HCT116 (cell line): ENCODE measurements around the gene RAPGEF1. TPM values are rescaled to one million over a fixed set of nuclear protein-coding genes. Genes with fewer than 3 reads are reported as not detected.

Source experiments
- ATAC-seq: fragments of 200-7000 bp; cut with Tn5 transposase; 2 replicates; pipeline ENCODE4 v1.9.1; 2020; ENCODE audit warnings: mild to moderate bottlenecking, moderate library complexity
- BruUV-seq: library from RNA; stranded (reverse); fragments of 400-500 nt; replicated peaks from 2 replicates; lab custom pipeline; 2021; lab: Mats Ljungman, UMichigan
- CTCF ChIA-PET: fragments of 300-600 bp; sonication (Branson Sonifier 250); formaldehyde crosslinking; loops from one replicate; lab custom pipeline; 2021; ENCODE audit warnings: antibody characterized with exemption; lab: Charles Lee
- POLR2A ChIA-PET: fragments of 300-600, 350-600 bp; sonication (Branson Sonifier 250); formaldehyde crosslinking; loops from one replicate; lab custom pipeline; 2021; ENCODE audit warnings: antibody characterized with exemption; lab: Charles Lee
- RAD21 ChIA-PET, 2 experiments: fragments of 300-600 bp; sonication (Branson Sonifier 250); formaldehyde crosslinking; loops; one replicate each; lab custom pipeline; 2023; ENCODE audit warnings: low total read pairs in 2 of 2; ENCODE audit not compliant: uncharacterized antibody in 2 of 2, unreplicated experiment in 2 of 2, low non-redundant PET in 1 of 2; lab: Charles Lee
- DNase-seq: peaks from one replicate; pipeline ENCODE4 v3.0.0-alpha.2; 2010; ENCODE audit warnings: low read depth, low spot score
- H2AFZ ChIP-seq: fragments of 200-600 bp; shearing (Covaris generic), sonication (generic); 2 replicates; pipeline ENCODE4 v1.6.1; 2017; ENCODE audit warnings: low read depth, mixed run types, mixed read lengths, antibody characterized with exemption, low read length; ENCODE audit not compliant: poor library complexity, severe bottlenecking
- H3K27ac ChIP-seq: 2 replicates; pipeline ENCODE4 v1.5.1; 2012; ENCODE audit warnings: low read depth, low read length
- H3K27me3 ChIP-seq: fragments of 200-600 bp; sonication (generic); 2 replicates; pipeline ENCODE4 v1.6.1; 2016; ENCODE audit warnings: mixed run types, low read length, mixed read lengths; ENCODE audit not compliant: insufficient read depth
- H3K36me3 ChIP-seq, 2 experiments: fragments of 200-500 bp in 1 of 2; fragments of 200-600 bp in 1 of 2; sonication (Bioruptor generic) in 1 of 2; sonication (generic) in 1 of 2; 2 replicates each; pipeline versions ENCODE4 v1.5.1 to v1.6.1; 2014 to 2016; ENCODE audit warnings: low read length in 2 of 2, inconsistent platforms in 1 of 2, mixed read lengths in 1 of 2, mixed run types in 1 of 2; ENCODE audit not compliant: insufficient read depth in 2 of 2, control insufficient read depth in 1 of 2
- H3K4me1 ChIP-seq, 2 experiments: fragments of 200-600 bp in 1 of 2; sonication (generic) in 1 of 2; 2 replicates each; pipeline versions ENCODE4 v1.5.1 to v1.6.1; 2012 to 2017; ENCODE audit warnings: low read length in 2 of 2, inconsistent platforms in 1 of 2, mild to moderate bottlenecking in 1 of 2, mixed read lengths in 1 of 2, mixed run types in 1 of 2, moderate library complexity in 1 of 2; ENCODE audit not compliant: insufficient read depth in 2 of 2, control insufficient read depth in 1 of 2
- H3K4me2 ChIP-seq: fragments of 200-600 bp; sonication (generic); 2 replicates; pipeline ENCODE4 v1.6.1; 2017; ENCODE audit warnings: mixed run types, low read length, mixed read lengths
- H3K4me3 ChIP-seq, 2 experiments: fragments of 200-600 bp in 1 of 2; sonication (generic) in 1 of 2; replicated peaks in 1 of 2; 2 replicates each; pipeline ENCODE4 v1.5.1; 2011 to 2016; ENCODE audit warnings: low read length in 2 of 2, control low read depth in 1 of 2, low read depth in 1 of 2, mild to moderate bottlenecking in 1 of 2, mixed read lengths in 1 of 2, mixed run types in 1 of 2
- H3K79me2 ChIP-seq: fragments of 200-600 bp; sonication (generic); 2 replicates; pipeline ENCODE4 v1.6.1; 2017; ENCODE audit warnings: mild to moderate bottlenecking, mixed run types, low read length, moderate library complexity, mixed read lengths; ENCODE audit not compliant: insufficient read depth
- H3K9ac ChIP-seq: fragments of 200-600 bp; sonication (generic); 2 replicates; pipeline ENCODE4 v1.6.1; 2016; ENCODE audit warnings: low read length, mixed read lengths
- H3K9me2 ChIP-seq: fragments of 200-600 bp; sonication (generic), shearing (Covaris generic); 2 replicates; pipeline ENCODE4 v1.6.1; 2017; ENCODE audit warnings: mixed run types, mild to moderate bottlenecking, moderate library complexity; ENCODE audit not compliant: insufficient read depth
- H3K9me3 ChIP-seq, 2 experiments: fragments of 200-500 bp in 1 of 2; fragments of 200-600 bp in 1 of 2; sonication (Bioruptor generic) in 1 of 2; sonication (generic) in 1 of 2; 2 replicates each; pipeline ENCODE4 v1.6.1; 2014 to 2017; ENCODE audit warnings: low read length in 2 of 2, mixed read lengths in 2 of 2, inconsistent platforms in 1 of 2, low read depth in 1 of 2, mild to moderate bottlenecking in 1 of 2, mixed run types in 1 of 2, moderate library complexity in 1 of 2; ENCODE audit not compliant: control insufficient read depth in 1 of 2, insufficient read depth in 1 of 2
- H4K20me1 ChIP-seq: fragments of 200-600 bp; sonication (generic), shearing (Covaris generic); 2 replicates; pipeline ENCODE4 v1.6.1; 2017; ENCODE audit warnings: mixed run types, mild to moderate bottlenecking, moderate library complexity; ENCODE audit not compliant: insufficient read depth
- ATF3 ChIP-seq: IDR thresholded peaks from 2 replicates; pipeline ENCODE4 v1.6.1; 2012
- CBX3 ChIP-seq: IDR thresholded peaks from 2 replicates; pipeline ENCODE4 v1.6.1; 2012; ENCODE audit warnings: low read depth
- CEBPB ChIP-seq: IDR thresholded peaks from 2 replicates; pipeline ENCODE4 v1.6.1; 2012; ENCODE audit warnings: low read depth
- CTCF ChIP-seq, 3 experiments: fragments of 200-600 bp in 1 of 3; sonication (generic) in 1 of 3; IDR thresholded peaks in 2 of 3; conservative IDR thresholded peaks in 1 of 3; 2 replicates each; pipeline ENCODE4 v1.5.1; 2012 to 2017; ENCODE audit warnings: low read depth in 2 of 3, low read length in 2 of 3, antibody characterized with exemption in 1 of 3, borderline replicate concordance in 1 of 3, control low read depth in 1 of 3, mild to moderate bottlenecking in 1 of 3, mixed read lengths in 1 of 3, mixed run types in 1 of 3, moderate library complexity in 1 of 3; ENCODE audit not compliant: insufficient read depth in 1 of 3
- EZH2 ChIP-seq: fragments of 200-600 bp; sonication (generic); IDR thresholded peaks from 2 replicates; pipeline ENCODE4 v1.6.1; 2017; ENCODE audit warnings: antibody characterized with exemption, mixed run types
- FOSL1 ChIP-seq: IDR thresholded peaks from 2 replicates; pipeline ENCODE4 v1.6.1; 2012; ENCODE audit warnings: low read depth
- JUND ChIP-seq: IDR thresholded peaks from 2 replicates; pipeline ENCODE4 v1.6.1; 2012
- MAX ChIP-seq: IDR thresholded peaks from 2 replicates; pipeline ENCODE4 v1.6.1; 2012
- POLR2A ChIP-seq: IDR thresholded peaks from 2 replicates; pipeline ENCODE4 v1.7.0; 2011; ENCODE audit warnings: borderline replicate concordance; ENCODE audit not compliant: insufficient read depth, insufficient read length; ENCODE audit errors: extremely low read depth
- POLR2AphosphoS5 ChIP-seq: IDR thresholded peaks from 2 replicates; pipeline ENCODE4 v1.6.1; 2011; ENCODE audit warnings: mild to moderate bottlenecking, low read depth, low read length, moderate library complexity
- RAD21 ChIP-seq: IDR thresholded peaks from 2 replicates; pipeline ENCODE4 v1.6.1; 2012; ENCODE audit warnings: low read depth, mild to moderate bottlenecking
- SIN3A ChIP-seq: IDR thresholded peaks from 2 replicates; pipeline ENCODE4 v1.6.1; 2012; ENCODE audit warnings: low read depth
- TCF7L2 ChIP-seq: IDR thresholded peaks from 2 replicates; pipeline ENCODE4 v1.7.0; 2011; ENCODE audit warnings: borderline replicate concordance, inconsistent platforms; ENCODE audit not compliant: insufficient read depth, insufficient read length; ENCODE audit errors: extremely low read depth
- YY1 ChIP-seq: IDR thresholded peaks from 2 replicates; pipeline ENCODE4 v1.6.1; 2011; ENCODE audit warnings: low read length, low read depth, moderate library complexity, mild to moderate bottlenecking; ENCODE audit not compliant: insufficient replicate concordance; ENCODE audit errors: extremely low read depth
- ZFX ChIP-seq: fragments of 450-650 bp; IDR thresholded peaks from 2 replicates; pipeline ENCODE4 v1.6.1; 2017
- ZNF274 ChIP-seq: fragments of 200-500 bp; sonication (Bioruptor generic); IDR thresholded peaks from 2 replicates; pipeline ENCODE4 v1.6.1; 2014; ENCODE audit warnings: mild to moderate bottlenecking, low read depth, low read length, inconsistent platforms
- intact Hi-C: fragments of 100-400 bp; cut with micrococcal nuclease; formaldehyde crosslinking; loops from 2 replicates; pipeline ENCODE4 v1.10.0; 2022
- total RNA-seq: library from RNA; stranded (reverse); gene quantifications from one replicate; pipeline ENCODE4 v1.2.1, GENCODE V29; 2021; ENCODE audit not compliant: unreplicated experiment

Gene RAPGEF1
- total RNA-seq, 1 experiment from 2014 or later = 43.0 TPM

- POLR2A ChIA-PET = no interaction called here
- Histone ChIP-seq H3K79me2 (no peaks in the 10 kb centered on the region), H3K4me3 (no peak overlapping the region), H3K4me2 (no peak overlapping the region), H4K20me1 (no peaks in the 10 kb centered on the region), H3K4me1 (peaks cover 7 to 8% of the 10 kb centered on the region in 2 experiments), H2AFZ (no peak overlapping the region), H3K9me2 (no peaks in the 10 kb centered on the region), H3K9ac (no peak overlapping the region), H3K27ac (no peak overlapping the region), H3K36me3 (peaks cover 0 to 2% of the 10 kb centered on the region in 2 experiments; a peak in 3 of 4 replicates), H3K9me3 (no peaks in the 10 kb centered on the region), H3K27me3 (no peaks in the 10 kb centered on the region)
- RAD21 ChIA-PET = no interaction called here
- DNase-seq = no peak
- BruUV-seq = no TSS peak
- intact Hi-C loops = no loop called here
- TF ChIP-seq ZNF274 (no peak), CBX3 (no peak), FOSL1 (no peak), CTCF (IDR thresholded peaks at IDR 0.05 in 2 of 3, conservative IDR thresholded peaks at IDR 0.05 in 1 of 3; ENCODE audit: borderline replicate concordance in 1 of 3, insufficient read depth in 1 of 3, low read depth in 2 of 3, low read length in 2 of 3) (no peak), SIN3A (no peak), ATF3 (no peak)
- CTCF ChIA-PET = no interaction called here
- no peak for ATAC-seq
Measured at GRCh38 chr9:131603199-131603598, 136.7 kb downstream of the RAPGEF1 start.

GRCh38 chr9:131601683-131602181, 138.1 kb downstream of the RAPGEF1 start:
- Histone ChIP-seq H3K9me2 (no peaks in the 10 kb centered on the region), H3K79me2 (no peaks in the 10 kb centered on the region), H3K27ac (no peak overlapping the region), H3K9me3 (no peaks in the 10 kb centered on the region), H3K27me3 (no peaks in the 10 kb centered on the region), H3K9ac (no peak overlapping the region), H3K36me3 (peaks cover 0 to 2% of the 10 kb centered on the region in 2 experiments; a peak in 1 of 4 replicates), H3K4me1 (no peaks in the 10 kb centered on the region), H3K4me2 (no peak overlapping the region), H3K4me3 (no peak overlapping the region), H2AFZ (no peak overlapping the region), H4K20me1 (no peaks in the 10 kb centered on the region)
- ChIA-PET CTCF (interaction anchor here (1.6 kb wide), 1 partner anchor 10 kb away, joined by 5 read pairs; no protein-coding TSS in a partner anchor), RAD21 (no interaction called here), POLR2A (no interaction called here)
- no peak for ATAC-seq
- no TSS peak for BruUV-seq
- DNase-seq = no peak
- intact Hi-C loops = no loop called here
- no peak for TF ChIP-seq CBX3
- no peak for TF ChIP-seq MAX
- no peak for TF ChIP-seq JUND
- no peak for TF ChIP-seq POLR2AphosphoS5
- TF ChIP-seq TCF7L2 = no peak
- TF ChIP-seq ZFX = no peak
- TF ChIP-seq POLR2A = no peak
- TF ChIP-seq ATF3 = no peak
- TF ChIP-seq RAD21 = no peak
- TF ChIP-seq FOSL1 = no peak
- no peak for TF ChIP-seq YY1
- TF ChIP-seq CEBPB = no peak
- no peak for TF ChIP-seq EZH2
